SK-N-SH treated with all-trans-retinoic acid at 6 μM for 48 hours (cell line): Measurements from ENCODE around the gene TARBP1.

ENCODE experiments used
- BACH2 ChIP-seq: fragments of 250-450 bp; sonication (Bioruptor Pico); IDR thresholded peaks from 2 replicates; pipeline ENCODE4 v1.9.0; 2021; ENCODE audit warnings: mild to moderate bottlenecking, borderline replicate concordance
- CREB5 ChIP-seq: fragments of 250-450 bp; sonication (Bioruptor Pico); IDR thresholded peaks from 2 replicates; pipeline ENCODE4 v1.5.1; 2020; ENCODE audit warnings: low read depth, mild to moderate bottlenecking, moderate library complexity
- ESRRG ChIP-seq: fragments of 250-450 bp; sonication (Bioruptor Pico); IDR thresholded peaks from 2 replicates; pipeline ENCODE4 v1.6.1; 2021; ENCODE audit warnings: mild to moderate bottlenecking
- PATZ1 ChIP-seq: fragments of 250-450 bp; sonication (Bioruptor Pico); IDR thresholded peaks from 2 replicates; pipeline ENCODE4 v1.8.0; 2020; ENCODE audit warnings: mild to moderate bottlenecking, moderate library complexity, borderline replicate concordance
- RARB ChIP-seq: fragments of 250-450 bp; sonication (Bioruptor Pico); IDR thresholded peaks from 2 replicates; pipeline ENCODE4 v1.8.0; 2021; ENCODE audit warnings: mild to moderate bottlenecking, moderate library complexity
- SNAI2 ChIP-seq: fragments of 250-450 bp; sonication (Bioruptor Pico); IDR thresholded peaks from 2 replicates; pipeline ENCODE4 v1.5.0; 2020; ENCODE audit warnings: mild to moderate bottlenecking, moderate library complexity
- TOX ChIP-seq: fragments of 250-450 bp; sonication (Bioruptor Pico); IDR thresholded peaks from 2 replicates; pipeline ENCODE4 v1.8.0; 2021; ENCODE audit warnings: mild to moderate bottlenecking, moderate library complexity, borderline replicate concordance
- ZC3H10 ChIP-seq: fragments of 250-450 bp; sonication (Bioruptor Pico); IDR thresholded peaks from 2 replicates; pipeline ENCODE4 v1.5.1; 2021; ENCODE audit warnings: mild to moderate bottlenecking, moderate library complexity
- ZNF565 ChIP-seq: fragments of 450-650 bp; formaldehyde crosslinking; conservative IDR thresholded peaks from 2 replicates; pipeline ENCODE4 v1.5.0; 2020; ENCODE audit warnings: low read depth, mild to moderate bottlenecking, moderate library complexity
- ZNF8 ChIP-seq: fragments of 450-650 bp; formaldehyde crosslinking; IDR thresholded peaks from 2 replicates; pipeline ENCODE4 v1.5.0; 2020; ENCODE audit warnings: mild to moderate bottlenecking, moderate library complexity
- TF ChIP-seq, protein P1 (sequence below): fragments of 250-450 bp; sonication (Bioruptor Pico); IDR thresholded peaks from 2 replicates; pipeline ENCODE4 v1.5.1; 2021; ENCODE audit warnings: mild to moderate bottlenecking, moderate library complexity

GRCh38 chr1:234460652-234461051 is 18.3 kb downstream of the TARBP1 start:
- TF ChIP-seq RARB (CRISPR knock-in tag) (no peak), SNAI2 (CRISPR knock-in tag) (no peak), ZNF565 (no peak), ZNF8 (no peak), ESRRG (CRISPR knock-in tag) (no peak), PATZ1 (CRISPR knock-in tag) (no peak), BACH2 (CRISPR knock-in tag) (no peak), CREB5 (CRISPR knock-in tag) (no peak), ZC3H10 (CRISPR knock-in tag) (no peak), TOX (CRISPR knock-in tag) (no peak)
- TF ChIP-seq, protein P1, sequence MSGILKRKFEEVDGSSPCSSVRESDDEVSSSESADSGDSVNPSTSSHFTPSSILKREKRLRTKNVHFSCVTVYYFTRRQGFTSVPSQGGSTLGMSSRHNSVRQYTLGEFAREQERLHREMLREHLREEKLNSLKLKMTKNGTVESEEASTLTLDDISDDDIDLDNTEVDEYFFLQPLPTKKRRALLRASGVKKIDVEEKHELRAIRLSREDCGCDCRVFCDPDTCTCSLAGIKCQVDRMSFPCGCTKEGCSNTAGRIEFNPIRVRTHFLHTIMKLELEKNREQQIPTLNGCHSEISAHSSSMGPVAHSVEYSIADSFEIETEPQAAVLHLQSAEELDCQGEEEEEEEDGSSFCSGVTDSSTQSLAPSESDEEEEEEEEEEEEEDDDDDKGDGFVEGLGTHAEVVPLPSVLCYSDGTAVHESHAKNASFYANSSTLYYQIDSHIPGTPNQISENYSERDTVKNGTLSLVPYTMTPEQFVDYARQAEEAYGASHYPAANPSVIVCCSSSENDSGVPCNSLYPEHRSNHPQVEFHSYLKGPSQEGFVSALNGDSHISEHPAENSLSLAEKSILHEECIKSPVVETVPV (CRISPR knock-in tag): no peak
